Femur (tissue), 1 donor: ENCODE data around the gene LIN54.

Source experiments
- DNase-seq: peaks from one replicate; pipeline ENCODE4 v3.0.0-alpha.2; 2017

LIN54 gene

DNA sequence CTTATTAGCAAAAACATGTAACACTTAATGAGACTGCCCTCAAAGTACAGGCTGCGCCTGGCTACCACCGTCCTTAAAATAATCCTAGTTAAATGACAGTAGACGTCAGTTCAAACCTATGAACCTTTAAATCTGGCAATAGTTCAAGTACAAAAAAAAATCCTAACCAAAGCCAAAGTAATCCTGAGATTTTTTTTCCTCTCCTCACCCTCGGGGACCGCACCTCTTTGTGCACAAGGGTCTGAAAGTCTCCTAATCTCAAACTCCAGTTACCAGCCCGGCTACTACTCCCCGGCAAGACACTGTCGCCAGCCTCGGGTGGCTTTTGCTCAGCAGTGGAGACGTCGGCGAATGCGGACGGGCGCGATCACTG lies 120.1 kb downstream of the LIN54 start:
- no peak for DNase-seq

GRCh38 chr4:82889287-82889686 lies 121.3 kb downstream of the LIN54 start:
- no peak for DNase-seq

DNA sequence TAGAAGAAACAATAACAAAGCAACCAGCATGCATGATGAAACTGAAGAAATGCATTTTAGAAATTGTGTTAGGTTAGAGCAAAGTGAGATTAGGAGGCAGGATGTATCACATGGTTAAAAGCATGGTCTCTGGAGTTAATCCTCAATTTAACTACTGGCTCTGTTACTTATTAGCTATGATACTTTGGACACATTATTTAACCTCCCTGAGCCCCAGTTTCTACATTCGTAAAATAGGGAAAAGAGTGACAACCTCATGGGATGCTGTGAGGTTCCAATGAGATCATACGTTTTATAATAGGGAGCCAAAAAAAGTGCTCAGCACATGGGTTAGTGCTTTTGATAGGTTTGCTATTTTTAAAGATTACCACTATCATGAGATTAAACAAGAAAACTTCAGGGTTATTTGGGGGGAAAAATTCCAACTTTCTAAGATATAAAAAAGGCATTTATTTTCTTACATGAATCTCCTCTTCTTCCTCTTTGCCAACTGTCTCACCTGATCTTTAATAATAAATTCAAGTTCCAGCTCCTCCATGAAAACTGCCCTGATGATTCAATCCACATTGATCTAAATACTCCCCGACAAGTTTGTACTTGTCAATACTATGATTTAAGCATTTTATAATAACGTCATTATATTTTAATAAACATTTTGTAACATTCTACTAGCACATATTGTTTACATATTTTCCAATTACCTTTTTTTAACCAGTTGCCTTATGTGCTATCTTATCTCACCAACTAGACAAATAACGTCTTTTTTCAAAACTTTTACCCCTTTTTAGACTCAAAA lies 124.3 kb downstream of the LIN54 start:
- no peak for DNase-seq

DNA sequence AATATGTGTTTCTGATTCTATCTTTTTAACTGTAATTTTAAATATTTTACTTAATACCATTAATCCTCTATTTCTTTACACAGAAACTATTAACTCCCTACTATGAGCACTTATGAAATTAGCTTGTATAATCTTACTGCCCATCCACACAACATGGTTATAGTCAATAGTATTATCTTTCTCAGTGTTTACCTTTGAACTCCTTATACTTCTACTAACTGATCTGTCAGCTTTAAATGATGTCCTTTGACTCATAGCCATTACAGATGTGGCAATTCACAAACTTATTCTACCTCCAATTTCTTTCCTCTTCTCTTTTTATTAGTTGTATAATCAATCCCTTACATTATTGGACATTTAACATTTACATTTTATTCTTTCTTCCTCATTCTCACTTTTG lies 125.2 kb downstream of the LIN54 start:
- no peak for DNase-seq
